Left ventricle myocardium inferior (tissue), 1 donor: ENCODE data around the gene PODXL. TPM values are rescaled to one million over a fixed set of nuclear protein-coding genes. Genes with fewer than 3 reads are reported as not detected.

Source experiments
- DNase-seq: peaks from one replicate; pipeline ENCODE4 v3.0.0-alpha.2; 2020
- H3K27ac ChIP-seq: fragments of 200-600 bp; replicated peaks from 2 replicates; pipeline ENCODE4 v1.8.0; 2021
- H3K27me3 ChIP-seq: fragments of 200-600 bp; 2 replicates; pipeline ENCODE4 v1.8.0; 2021; ENCODE audit warnings: low read depth
- H3K36me3 ChIP-seq: fragments of 200-600 bp; 2 replicates; pipeline ENCODE4 v1.8.0; 2021
- H3K4me1 ChIP-seq: fragments of 200-600 bp; 2 replicates; pipeline ENCODE4 v1.8.0; 2021
- H3K4me3 ChIP-seq: fragments of 200-600 bp; 2 replicates; pipeline ENCODE4 v1.8.0; 2021; ENCODE audit warnings: mild to moderate bottlenecking, moderate library complexity
- H3K9me3 ChIP-seq: fragments of 200-600 bp; replicated peaks from 2 replicates; pipeline ENCODE4 v1.8.0; 2021
- CTCF ChIP-seq: fragments of 200-600 bp; IDR thresholded peaks from 2 replicates; pipeline ENCODE4 v1.8.0; 2021; ENCODE audit warnings: antibody characterized with exemption, mild to moderate bottlenecking, borderline replicate concordance
- intact Hi-C: fragments of 100-400 bp; cut with micrococcal nuclease; formaldehyde crosslinking; loops from one replicate; pipeline ENCODE4 v1.11.0; 2022
- total RNA-seq: library from RNA; stranded (reverse); fragmentation: NEBNext Ultra II Directional; extraction: Animal tissue kit (Norgen Biotek cat#: 25700); gene quantifications from one replicate; pipeline ENCODE4 v1.2.1, GENCODE V29; 2021
- donor health status: DM: no; HTN: yes; CAD: no; lungs with severe emphysema.

The PODXL gene
- total RNA-seq, 1 donor from 2014 or later = 67.4 TPM

- no peaks in the 10 kb centered on the region for H3K27me3 ChIP-seq
- no peak for TF ChIP-seq CTCF
- H3K36me3 ChIP-seq = no peaks in the 10 kb centered on the region
- H3K27ac ChIP-seq = peak overlapping the region; percentile 38
- peaks cover 42% of the 10 kb centered on the region for H3K4me1 ChIP-seq
- no peak for DNase-seq
- intact Hi-C loops = no loop called here
- no peak overlapping the region for H3K4me3 ChIP-seq
- no peaks in the 10 kb centered on the region for H3K9me3 ChIP-seq
Measured at GRCh38 chr7:131602304-131602993, 46.0 kb upstream of the PODXL start.

GRCh38 chr7:131600085-131600881 is 43.9 kb upstream of the PODXL start:
- peaks cover 21% of the 10 kb centered on the region for H3K4me1 ChIP-seq
- H3K4me3 ChIP-seq = no peak overlapping the region
- intact Hi-C loops = no loop called here
- DNase-seq = no peak
- no peaks in the 10 kb centered on the region for H3K27me3 ChIP-seq
- H3K27ac ChIP-seq = peak overlapping the region; percentile 38
- H3K9me3 ChIP-seq = no peaks in the 10 kb centered on the region
- no peak for TF ChIP-seq CTCF
- no peaks in the 10 kb centered on the region for H3K36me3 ChIP-seq

- intact Hi-C loops = no loop called here
- Histone ChIP-seq H3K27ac (no peak overlapping the region), H3K36me3 (no peaks in the 10 kb centered on the region), H3K27me3 (no peaks in the 10 kb centered on the region), H3K4me3 (no peak overlapping the region), H3K4me1 (no peaks in the 10 kb centered on the region), H3K9me3 (no peaks in the 10 kb centered on the region)
- no peak for TF ChIP-seq CTCF
- no peak for DNase-seq
Measured at GRCh38 chr7:131596785-131597184, 40.4 kb upstream of the PODXL start.

GRCh38 chr7:131595699-131596098 is 39.3 kb upstream of the PODXL start:
- no peak for TF ChIP-seq CTCF
- no peak for DNase-seq
- intact Hi-C loops = no loop called here

GRCh38 chr7:131591687-131592319 is 35.4 kb upstream of the PODXL start:
- DNase-seq = no peak
- no peak overlapping the region for H3K27ac ChIP-seq
- no peak for TF ChIP-seq CTCF
- H3K9me3 ChIP-seq = no peaks in the 10 kb centered on the region
- peaks cover 3% of the 10 kb centered on the region for H3K4me1 ChIP-seq
- no peak overlapping the region for H3K4me3 ChIP-seq
- no peaks in the 10 kb centered on the region for H3K36me3 ChIP-seq
- intact Hi-C loops = no loop called here
- H3K27me3 ChIP-seq = no peaks in the 10 kb centered on the region

More at GRCh38 chr7:131595699-131596098, 39.3 kb upstream of the PODXL start:
- Histone ChIP-seq H3K36me3 (no peaks in the 10 kb centered on the region), H3K4me1 (no peaks in the 10 kb centered on the region), H3K9me3 (no peaks in the 10 kb centered on the region), H3K27me3 (no peaks in the 10 kb centered on the region), H3K27ac (no peak overlapping the region), H3K4me3 (no peak overlapping the region)
